Measurements from ENCODE around the gene P2RY8.
"Not testable (repeated sequence)": the region's sequence is repeated elsewhere in the genome, so short reads cannot be mapped to it uniquely, and the experiment has no call there.

P2RY8 gene

GRCh38 chrX:1527457-1527856 lies 9.5 kb downstream of the P2RY8 start:
- CTCF ChIA-PET: no interaction called here

DNA sequence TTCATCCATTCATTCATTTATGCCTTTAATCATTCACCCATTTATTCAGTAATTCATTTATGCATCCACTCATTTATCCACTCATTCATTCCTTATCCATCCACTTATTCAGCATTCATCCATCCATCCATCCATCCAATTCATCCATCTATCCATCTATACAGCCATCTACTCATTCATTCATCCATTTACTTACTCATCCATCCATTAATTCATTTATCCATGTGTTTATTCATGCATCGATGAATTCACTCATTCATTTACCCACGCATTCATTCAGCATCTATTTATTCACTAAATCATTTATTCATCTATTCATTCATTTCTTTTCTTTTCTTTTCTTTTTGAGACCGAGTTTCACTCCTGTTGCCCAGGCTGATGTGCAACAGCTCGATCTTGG lies 10.4 kb downstream of the P2RY8 start:
- ChIA-PET POLR2A (no interaction called here), CTCF (no interaction called here)
- no peak for DNase-seq (ENCODE audit: low read depth, low spot score)
- no peak for TF ChIP-seq CTCF (IDR thresholded peaks at IDR 0.05; ENCODE audit: insufficient read depth, low read length, missing control alignments)
- no peak overlapping the region for H3K4me3 ChIP-seq (ENCODE audit: low read depth, low read length)

More at GRCh38 chrX:1527457-1527856, 9.5 kb downstream of the P2RY8 start:
- no peak overlapping the region for H3K4me3 ChIP-seq (ENCODE audit: low read depth, low read length)
- POLR2A ChIA-PET: no interaction called here
- TF ChIP-seq CTCF (IDR thresholded peaks at IDR 0.05; ENCODE audit: insufficient read depth, low read length, missing control alignments): no peak
- no peak for DNase-seq (ENCODE audit: low read depth, low spot score)

DNA sequence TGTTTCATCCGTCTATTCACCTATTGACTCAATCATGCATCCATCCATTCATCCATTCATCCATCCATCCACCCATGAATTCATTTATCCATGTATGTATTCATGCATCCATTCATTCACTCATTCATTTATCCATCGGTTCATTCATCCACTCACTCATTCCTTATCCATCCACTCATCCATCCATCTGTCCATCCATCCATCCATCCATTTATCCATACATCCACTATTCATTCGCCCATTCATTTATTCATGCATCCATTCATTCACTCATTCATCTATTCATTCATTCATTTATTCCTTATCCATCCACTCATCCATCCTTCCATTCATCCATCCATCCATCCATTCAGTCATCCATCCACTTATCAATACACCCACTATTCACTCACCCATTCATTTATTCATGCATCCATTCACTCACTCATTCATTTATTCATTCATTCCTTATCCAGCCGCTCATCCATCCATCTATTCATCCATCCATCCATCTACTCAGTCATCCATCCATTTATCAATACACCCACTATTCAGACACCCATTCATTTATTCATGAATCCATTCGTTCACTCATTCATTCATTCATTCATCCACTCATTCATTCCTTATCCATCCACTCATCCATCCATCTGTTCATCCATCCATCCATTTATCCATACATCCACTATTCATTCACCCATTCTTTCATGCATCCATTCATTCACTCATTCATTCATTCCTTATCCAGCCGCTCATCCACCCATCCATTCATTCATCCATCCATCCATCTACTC lies 11.2 kb downstream of the P2RY8 start:
- no peak for TF ChIP-seq CTCF (IDR thresholded peaks at IDR 0.05; ENCODE audit: insufficient read depth, low read length, missing control alignments)
- POLR2A ChIA-PET: no interaction called here
- H3K4me3 ChIP-seq (ENCODE audit: low read depth, low read length): no peak overlapping the region
- CTCF ChIA-PET: no interaction called here
- DNase-seq (ENCODE audit: low read depth, low spot score): no peak

DNA sequence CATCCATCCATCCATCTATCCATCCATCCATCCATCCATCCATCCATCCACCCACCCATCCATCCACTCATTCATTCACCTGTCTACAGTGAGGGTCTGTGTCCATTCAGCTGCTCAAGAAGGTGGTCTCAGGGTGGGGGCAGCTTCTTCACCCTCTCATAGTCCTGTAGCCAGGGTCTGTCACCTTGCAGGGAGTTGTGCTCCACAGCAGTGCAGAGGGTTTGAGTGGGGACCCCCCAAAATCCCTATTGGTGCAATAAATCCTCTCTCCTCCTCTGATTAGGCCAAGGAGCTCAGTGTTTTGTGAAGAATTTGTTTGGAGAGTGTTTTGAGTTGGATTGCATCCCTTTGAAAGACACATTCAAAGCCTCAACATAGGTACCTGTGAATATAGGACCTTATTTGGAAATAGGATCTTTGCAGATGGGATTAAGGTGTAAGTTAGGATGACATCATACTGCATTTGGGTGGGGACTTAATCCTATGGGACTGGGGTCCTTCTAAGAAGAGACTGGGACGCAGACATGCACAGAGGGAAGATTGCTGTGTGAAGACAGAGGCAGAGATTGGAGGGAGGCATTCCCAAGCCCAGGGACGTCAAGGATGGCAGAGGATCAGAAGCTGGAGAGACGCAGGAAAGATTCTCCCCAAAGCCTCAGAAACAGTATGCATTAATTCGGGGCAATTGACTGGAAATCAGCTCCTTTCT lies 12.0 kb downstream of the P2RY8 start:
- no peak for DNase-seq (ENCODE audit: low read depth, low spot score)
- CTCF ChIA-PET: no interaction called here
- no peak overlapping the region for H3K4me3 ChIP-seq (ENCODE audit: low read depth, low read length)
- TF ChIP-seq CTCF (IDR thresholded peaks at IDR 0.05; ENCODE audit: insufficient read depth, low read length, missing control alignments): no peak
- POLR2A ChIA-PET: no interaction called here

GRCh38 chrX:1522905-1523304 lies 14.1 kb downstream of the P2RY8 start:
- H3K4me3 ChIP-seq (ENCODE audit: low read depth, low read length); DNase-seq (ENCODE audit: low read depth, low spot score); POLR2A ChIA-PET; CTCF ChIA-PET: not testable (repeated sequence)

DNA sequence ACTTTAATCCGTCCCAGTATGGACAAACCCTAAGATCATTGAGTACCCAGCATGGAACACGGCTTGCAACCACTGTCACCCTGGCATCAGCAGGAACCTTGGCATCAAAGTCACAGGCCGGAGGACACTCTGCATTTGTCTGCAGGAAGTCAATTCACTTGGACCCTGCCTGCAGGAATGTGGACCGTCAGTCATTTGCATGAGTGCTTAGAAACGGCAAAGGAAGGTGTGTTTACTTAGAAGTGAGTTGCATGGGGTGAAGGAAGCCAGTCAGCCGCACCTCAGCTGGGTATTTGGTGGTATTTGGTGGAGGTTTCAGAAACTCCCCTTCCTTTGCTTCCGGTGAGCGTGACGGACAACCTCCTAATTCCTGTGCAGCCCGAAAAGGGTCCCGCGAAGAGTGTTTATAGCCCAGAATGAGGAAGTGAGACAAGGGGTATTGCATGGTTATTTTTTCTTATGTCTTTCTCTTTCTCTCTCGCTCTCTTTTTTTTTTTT lies 15.5 kb downstream of the P2RY8 start:
- POLR2A ChIA-PET: no interaction called here
- CTCF ChIA-PET: no interaction called here
- no peak for DNase-seq (ENCODE audit: low read depth, low spot score)
- TF ChIP-seq CTCF (IDR thresholded peaks at IDR 0.05; ENCODE audit: insufficient read depth, low read length, missing control alignments): no peak
- no peak overlapping the region for H3K4me3 ChIP-seq (ENCODE audit: low read depth, low read length)
